Vagina (tissue), 2 donors: ENCODE measurements around the gene MRPL41.

Experiments
- POLR2A ChIP-seq, 2 donors: fragments of 450-650 bp; IDR thresholded peaks; one replicate each; pipeline ENCODE4 v1.6.1; 2017; ENCODE audit warnings: antibody characterized with exemption in 2 of 2, mild to moderate bottlenecking in 2 of 2, moderate library complexity in 2 of 2
- POLR2AphosphoS5 ChIP-seq, 2 donors: sonication (generic); formaldehyde crosslinking; IDR thresholded peaks; one replicate each; pipeline ENCODE4 v1.9.0; 2017; ENCODE audit warnings: antibody characterized with exemption in 2 of 2, mild to moderate bottlenecking in 2 of 2, low read depth in 1 of 2; ENCODE audit not compliant: insufficient read depth in 1 of 2
- TF ChIP-seq, protein P1 (sequence below), 3 experiments: fragments of 450-650 bp in 2 of 3; fragments of 200-600 bp in 1 of 3; sonication (generic) in 1 of 3; IDR thresholded peaks; one replicate each; pipeline ENCODE4 v1.5.1; 2017 to 2019; ENCODE audit warnings: antibody characterized with exemption in 3 of 3, mild to moderate bottlenecking in 2 of 3, moderate library complexity in 2 of 3

DNA sequence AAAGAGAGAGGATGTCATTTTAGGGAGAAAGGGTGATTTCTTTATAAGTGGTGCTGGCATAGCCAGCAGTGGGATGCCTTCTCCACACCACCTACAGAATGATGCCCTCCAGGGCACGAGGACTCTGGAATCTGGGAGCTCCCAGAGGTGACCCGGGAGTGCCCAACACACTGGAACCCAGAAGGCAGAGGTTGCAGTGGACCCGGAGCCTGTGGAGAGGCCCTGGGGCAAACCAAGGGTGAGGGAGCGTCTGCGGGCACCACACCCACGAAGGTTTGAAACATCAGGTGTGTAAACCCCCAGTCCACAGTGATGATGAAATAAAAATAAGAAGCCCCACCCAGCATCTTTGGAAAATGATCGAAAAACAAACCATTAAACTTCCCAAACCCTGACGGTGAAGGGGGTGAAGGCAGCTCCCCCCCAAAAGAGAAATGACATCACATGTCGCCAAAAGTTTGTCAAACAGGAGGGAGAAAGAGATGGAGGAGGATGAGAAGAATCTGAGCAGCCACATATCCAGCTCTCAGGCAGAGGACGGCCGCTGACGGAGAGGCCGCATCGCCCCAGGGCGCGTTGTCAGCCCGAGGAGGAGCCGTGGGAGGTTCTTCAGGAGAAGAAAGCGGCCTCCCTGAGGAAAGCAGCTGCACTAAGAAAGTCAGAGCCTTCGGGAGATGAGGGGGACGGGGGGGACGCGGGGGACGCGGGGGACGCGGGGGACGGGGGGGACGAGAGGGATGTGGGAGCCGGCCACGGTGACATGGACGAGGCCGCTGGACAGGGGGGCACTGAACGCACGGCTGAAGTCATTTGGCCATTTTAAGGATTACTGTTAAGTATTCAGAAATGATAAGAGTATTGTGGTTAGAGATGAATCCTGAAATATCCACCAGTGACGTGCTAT lies 49.4 kb upstream of the MRPL41 start:
- no peak for TF ChIP-seq POLR2AphosphoS5 (IDR thresholded peaks at IDR 0.05; ENCODE audit: insufficient read depth in 1 of 2, low read depth in 1 of 2)
- TF ChIP-seq, protein P1, sequence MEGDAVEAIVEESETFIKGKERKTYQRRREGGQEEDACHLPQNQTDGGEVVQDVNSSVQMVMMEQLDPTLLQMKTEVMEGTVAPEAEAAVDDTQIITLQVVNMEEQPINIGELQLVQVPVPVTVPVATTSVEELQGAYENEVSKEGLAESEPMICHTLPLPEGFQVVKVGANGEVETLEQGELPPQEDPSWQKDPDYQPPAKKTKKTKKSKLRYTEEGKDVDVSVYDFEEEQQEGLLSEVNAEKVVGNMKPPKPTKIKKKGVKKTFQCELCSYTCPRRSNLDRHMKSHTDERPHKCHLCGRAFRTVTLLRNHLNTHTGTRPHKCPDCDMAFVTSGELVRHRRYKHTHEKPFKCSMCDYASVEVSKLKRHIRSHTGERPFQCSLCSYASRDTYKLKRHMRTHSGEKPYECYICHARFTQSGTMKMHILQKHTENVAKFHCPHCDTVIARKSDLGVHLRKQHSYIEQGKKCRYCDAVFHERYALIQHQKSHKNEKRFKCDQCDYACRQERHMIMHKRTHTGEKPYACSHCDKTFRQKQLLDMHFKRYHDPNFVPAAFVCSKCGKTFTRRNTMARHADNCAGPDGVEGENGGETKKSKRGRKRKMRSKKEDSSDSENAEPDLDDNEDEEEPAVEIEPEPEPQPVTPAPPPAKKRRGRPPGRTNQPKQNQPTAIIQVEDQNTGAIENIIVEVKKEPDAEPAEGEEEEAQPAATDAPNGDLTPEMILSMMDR (IDR thresholded peaks at IDR 0.05), result no peak
- no peak for TF ChIP-seq POLR2A (IDR thresholded peaks at IDR 0.05)
